HCT116 (cell line): ENCODE measurements around the gene KLHL20. TPM values are rescaled to one million over a fixed set of nuclear protein-coding genes. Genes with fewer than 3 reads are reported as not detected.
A peak's percentile ranks its signal among the peaks of the same experiment; 100 is the strongest.

Source experiments
- ATAC-seq: fragments of 200-7000 bp; cut with Tn5 transposase; 2 replicates; pipeline ENCODE4 v1.9.1; 2020; ENCODE audit warnings: mild to moderate bottlenecking, moderate library complexity
- BruUV-seq: library from RNA; stranded (reverse); fragments of 400-500 nt; replicated peaks from 2 replicates; lab custom pipeline; 2021; lab: Mats Ljungman, UMichigan
- CTCF ChIA-PET: fragments of 300-600 bp; sonication (Branson Sonifier 250); formaldehyde crosslinking; loops from one replicate; lab custom pipeline; 2021; ENCODE audit warnings: antibody characterized with exemption; lab: Charles Lee
- POLR2A ChIA-PET: fragments of 300-600, 350-600 bp; sonication (Branson Sonifier 250); formaldehyde crosslinking; loops from one replicate; lab custom pipeline; 2021; ENCODE audit warnings: antibody characterized with exemption; lab: Charles Lee
- RAD21 ChIA-PET, 2 experiments: fragments of 300-600 bp; sonication (Branson Sonifier 250); formaldehyde crosslinking; loops; one replicate each; lab custom pipeline; 2023; ENCODE audit warnings: low total read pairs in 2 of 2; ENCODE audit not compliant: uncharacterized antibody in 2 of 2, unreplicated experiment in 2 of 2, low non-redundant PET in 1 of 2; lab: Charles Lee
- DNase-seq: peaks from one replicate; pipeline ENCODE4 v3.0.0-alpha.2; 2010; ENCODE audit warnings: low read depth, low spot score
- H2AFZ ChIP-seq: fragments of 200-600 bp; shearing (Covaris generic), sonication (generic); 2 replicates; pipeline ENCODE4 v1.6.1; 2017; ENCODE audit warnings: low read depth, mixed run types, mixed read lengths, antibody characterized with exemption, low read length; ENCODE audit not compliant: poor library complexity, severe bottlenecking
- H3K27ac ChIP-seq: 2 replicates; pipeline ENCODE4 v1.5.1; 2012; ENCODE audit warnings: low read depth, low read length
- H3K27me3 ChIP-seq: fragments of 200-600 bp; sonication (generic); 2 replicates; pipeline ENCODE4 v1.6.1; 2016; ENCODE audit warnings: mixed run types, low read length, mixed read lengths; ENCODE audit not compliant: insufficient read depth
- H3K36me3 ChIP-seq, 2 experiments: fragments of 200-500 bp in 1 of 2; fragments of 200-600 bp in 1 of 2; sonication (Bioruptor generic) in 1 of 2; sonication (generic) in 1 of 2; 2 replicates each; pipeline versions ENCODE4 v1.5.1 to v1.6.1; 2014 to 2016; ENCODE audit warnings: low read length in 2 of 2, inconsistent platforms in 1 of 2, mixed read lengths in 1 of 2, mixed run types in 1 of 2; ENCODE audit not compliant: insufficient read depth in 2 of 2, control insufficient read depth in 1 of 2
- H3K4me1 ChIP-seq, 2 experiments: fragments of 200-600 bp in 1 of 2; sonication (generic) in 1 of 2; 2 replicates each; pipeline versions ENCODE4 v1.5.1 to v1.6.1; 2012 to 2017; ENCODE audit warnings: low read length in 2 of 2, inconsistent platforms in 1 of 2, mild to moderate bottlenecking in 1 of 2, mixed read lengths in 1 of 2, mixed run types in 1 of 2, moderate library complexity in 1 of 2; ENCODE audit not compliant: insufficient read depth in 2 of 2, control insufficient read depth in 1 of 2
- H3K4me2 ChIP-seq: fragments of 200-600 bp; sonication (generic); 2 replicates; pipeline ENCODE4 v1.6.1; 2017; ENCODE audit warnings: mixed run types, low read length, mixed read lengths
- H3K4me3 ChIP-seq, 2 experiments: fragments of 200-600 bp in 1 of 2; sonication (generic) in 1 of 2; replicated peaks in 1 of 2; 2 replicates each; pipeline ENCODE4 v1.5.1; 2011 to 2016; ENCODE audit warnings: low read length in 2 of 2, control low read depth in 1 of 2, low read depth in 1 of 2, mild to moderate bottlenecking in 1 of 2, mixed read lengths in 1 of 2, mixed run types in 1 of 2
- H3K79me2 ChIP-seq: fragments of 200-600 bp; sonication (generic); 2 replicates; pipeline ENCODE4 v1.6.1; 2017; ENCODE audit warnings: mild to moderate bottlenecking, mixed run types, low read length, moderate library complexity, mixed read lengths; ENCODE audit not compliant: insufficient read depth
- H3K9ac ChIP-seq: fragments of 200-600 bp; sonication (generic); 2 replicates; pipeline ENCODE4 v1.6.1; 2016; ENCODE audit warnings: low read length, mixed read lengths
- H3K9me2 ChIP-seq: fragments of 200-600 bp; sonication (generic), shearing (Covaris generic); 2 replicates; pipeline ENCODE4 v1.6.1; 2017; ENCODE audit warnings: mixed run types, mild to moderate bottlenecking, moderate library complexity; ENCODE audit not compliant: insufficient read depth
- H3K9me3 ChIP-seq, 2 experiments: fragments of 200-500 bp in 1 of 2; fragments of 200-600 bp in 1 of 2; sonication (Bioruptor generic) in 1 of 2; sonication (generic) in 1 of 2; 2 replicates each; pipeline ENCODE4 v1.6.1; 2014 to 2017; ENCODE audit warnings: low read length in 2 of 2, mixed read lengths in 2 of 2, inconsistent platforms in 1 of 2, low read depth in 1 of 2, mild to moderate bottlenecking in 1 of 2, mixed run types in 1 of 2, moderate library complexity in 1 of 2; ENCODE audit not compliant: control insufficient read depth in 1 of 2, insufficient read depth in 1 of 2
- H4K20me1 ChIP-seq: fragments of 200-600 bp; sonication (generic), shearing (Covaris generic); 2 replicates; pipeline ENCODE4 v1.6.1; 2017; ENCODE audit warnings: mixed run types, mild to moderate bottlenecking, moderate library complexity; ENCODE audit not compliant: insufficient read depth
- ATF3 ChIP-seq: IDR thresholded peaks from 2 replicates; pipeline ENCODE4 v1.6.1; 2012
- CBX3 ChIP-seq: IDR thresholded peaks from 2 replicates; pipeline ENCODE4 v1.6.1; 2012; ENCODE audit warnings: low read depth
- CEBPB ChIP-seq: IDR thresholded peaks from 2 replicates; pipeline ENCODE4 v1.6.1; 2012; ENCODE audit warnings: low read depth
- ELF1 ChIP-seq: IDR thresholded peaks from 2 replicates; pipeline ENCODE4 v1.6.1; 2012; ENCODE audit warnings: low read depth, borderline replicate concordance
- EZH2 ChIP-seq: fragments of 200-600 bp; sonication (generic); IDR thresholded peaks from 2 replicates; pipeline ENCODE4 v1.6.1; 2017; ENCODE audit warnings: antibody characterized with exemption, mixed run types
- EZH2phosphoT487 ChIP-seq: fragments of 200-600 bp; IDR thresholded peaks from 2 replicates; pipeline ENCODE4 v1.6.1; 2018; ENCODE audit warnings: antibody characterized with exemption, borderline replicate concordance
- FOSL1 ChIP-seq: IDR thresholded peaks from 2 replicates; pipeline ENCODE4 v1.6.1; 2012; ENCODE audit warnings: low read depth
- POLR2A ChIP-seq: IDR thresholded peaks from 2 replicates; pipeline ENCODE4 v1.7.0; 2011; ENCODE audit warnings: borderline replicate concordance; ENCODE audit not compliant: insufficient read depth, insufficient read length; ENCODE audit errors: extremely low read depth
- POLR2AphosphoS5 ChIP-seq: IDR thresholded peaks from 2 replicates; pipeline ENCODE4 v1.6.1; 2011; ENCODE audit warnings: mild to moderate bottlenecking, low read depth, low read length, moderate library complexity
- SIN3A ChIP-seq: IDR thresholded peaks from 2 replicates; pipeline ENCODE4 v1.6.1; 2012; ENCODE audit warnings: low read depth
- SP1 ChIP-seq: IDR thresholded peaks from 2 replicates; pipeline ENCODE4 v1.6.1; 2012; ENCODE audit warnings: low read depth
- SRF ChIP-seq: IDR thresholded peaks from 2 replicates; pipeline ENCODE4 v1.6.1; 2012; ENCODE audit warnings: low read depth
- TCF7L2 ChIP-seq: IDR thresholded peaks from 2 replicates; pipeline ENCODE4 v1.7.0; 2011; ENCODE audit warnings: borderline replicate concordance, inconsistent platforms; ENCODE audit not compliant: insufficient read depth, insufficient read length; ENCODE audit errors: extremely low read depth
- YY1 ChIP-seq: IDR thresholded peaks from 2 replicates; pipeline ENCODE4 v1.6.1; 2011; ENCODE audit warnings: low read length, low read depth, moderate library complexity, mild to moderate bottlenecking; ENCODE audit not compliant: insufficient replicate concordance; ENCODE audit errors: extremely low read depth
- ZNF274 ChIP-seq: fragments of 200-500 bp; sonication (Bioruptor generic); IDR thresholded peaks from 2 replicates; pipeline ENCODE4 v1.6.1; 2014; ENCODE audit warnings: mild to moderate bottlenecking, low read depth, low read length, inconsistent platforms
- intact Hi-C: fragments of 100-400 bp; cut with micrococcal nuclease; formaldehyde crosslinking; loops from 2 replicates; pipeline ENCODE4 v1.10.0; 2022
- total RNA-seq: library from RNA; stranded (reverse); gene quantifications from one replicate; pipeline ENCODE4 v1.2.1, GENCODE V29; 2021; ENCODE audit not compliant: unreplicated experiment
- TF ChIP-seq, protein P1 (sequence below): IDR thresholded peaks from 2 replicates; pipeline ENCODE4 v1.6.1; 2012; ENCODE audit warnings: low read depth
- TF ChIP-seq, protein P2 (sequence below): IDR thresholded peaks from 2 replicates; pipeline ENCODE4 v1.6.1; 2011; ENCODE audit warnings: mild to moderate bottlenecking, low read length, moderate library complexity; ENCODE audit not compliant: insufficient replicate concordance; ENCODE audit errors: extremely low read depth

The KLHL20 gene
- total RNA-seq, 1 experiment from 2014 or later, result 16.2 TPM

GRCh38 chr1:173714759-173715537 lies at the start of gene KLHL20 (continued):
- TF ChIP-seq, protein P1, sequence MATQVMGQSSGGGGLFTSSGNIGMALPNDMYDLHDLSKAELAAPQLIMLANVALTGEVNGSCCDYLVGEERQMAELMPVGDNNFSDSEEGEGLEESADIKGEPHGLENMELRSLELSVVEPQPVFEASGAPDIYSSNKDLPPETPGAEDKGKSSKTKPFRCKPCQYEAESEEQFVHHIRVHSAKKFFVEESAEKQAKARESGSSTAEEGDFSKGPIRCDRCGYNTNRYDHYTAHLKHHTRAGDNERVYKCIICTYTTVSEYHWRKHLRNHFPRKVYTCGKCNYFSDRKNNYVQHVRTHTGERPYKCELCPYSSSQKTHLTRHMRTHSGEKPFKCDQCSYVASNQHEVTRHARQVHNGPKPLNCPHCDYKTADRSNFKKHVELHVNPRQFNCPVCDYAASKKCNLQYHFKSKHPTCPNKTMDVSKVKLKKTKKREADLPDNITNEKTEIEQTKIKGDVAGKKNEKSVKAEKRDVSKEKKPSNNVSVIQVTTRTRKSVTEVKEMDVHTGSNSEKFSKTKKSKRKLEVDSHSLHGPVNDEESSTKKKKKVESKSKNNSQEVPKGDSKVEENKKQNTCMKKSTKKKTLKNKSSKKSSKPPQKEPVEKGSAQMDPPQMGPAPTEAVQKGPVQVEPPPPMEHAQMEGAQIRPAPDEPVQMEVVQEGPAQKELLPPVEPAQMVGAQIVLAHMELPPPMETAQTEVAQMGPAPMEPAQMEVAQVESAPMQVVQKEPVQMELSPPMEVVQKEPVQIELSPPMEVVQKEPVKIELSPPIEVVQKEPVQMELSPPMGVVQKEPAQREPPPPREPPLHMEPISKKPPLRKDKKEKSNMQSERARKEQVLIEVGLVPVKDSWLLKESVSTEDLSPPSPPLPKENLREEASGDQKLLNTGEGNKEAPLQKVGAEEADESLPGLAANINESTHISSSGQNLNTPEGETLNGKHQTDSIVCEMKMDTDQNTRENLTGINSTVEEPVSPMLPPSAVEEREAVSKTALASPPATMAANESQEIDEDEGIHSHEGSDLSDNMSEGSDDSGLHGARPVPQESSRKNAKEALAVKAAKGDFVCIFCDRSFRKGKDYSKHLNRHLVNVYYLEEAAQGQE, result no peak
- TF ChIP-seq ATF3, result no peak
- peak; percentile 97 for TF ChIP-seq CBX3
- peak; percentile 96 for TF ChIP-seq POLR2AphosphoS5
- peak; percentile 7; the same call in 1 of the 2 replicates for TF ChIP-seq FOSL1
- peak; percentile 68 for TF ChIP-seq SP1
- TF ChIP-seq ELF1, result peak; percentile 78
- peak; percentile 71 for TF ChIP-seq SIN3A

- H3K27me3 ChIP-seq, result no peaks in the 10 kb centered on the region
- no peaks in the 10 kb centered on the region for H3K79me2 ChIP-seq
- no peaks in the 10 kb centered on the region for H4K20me1 ChIP-seq
- no peak for TF ChIP-seq CEBPB
- TF ChIP-seq ZNF274, result no peak
- TF ChIP-seq, protein P2, sequence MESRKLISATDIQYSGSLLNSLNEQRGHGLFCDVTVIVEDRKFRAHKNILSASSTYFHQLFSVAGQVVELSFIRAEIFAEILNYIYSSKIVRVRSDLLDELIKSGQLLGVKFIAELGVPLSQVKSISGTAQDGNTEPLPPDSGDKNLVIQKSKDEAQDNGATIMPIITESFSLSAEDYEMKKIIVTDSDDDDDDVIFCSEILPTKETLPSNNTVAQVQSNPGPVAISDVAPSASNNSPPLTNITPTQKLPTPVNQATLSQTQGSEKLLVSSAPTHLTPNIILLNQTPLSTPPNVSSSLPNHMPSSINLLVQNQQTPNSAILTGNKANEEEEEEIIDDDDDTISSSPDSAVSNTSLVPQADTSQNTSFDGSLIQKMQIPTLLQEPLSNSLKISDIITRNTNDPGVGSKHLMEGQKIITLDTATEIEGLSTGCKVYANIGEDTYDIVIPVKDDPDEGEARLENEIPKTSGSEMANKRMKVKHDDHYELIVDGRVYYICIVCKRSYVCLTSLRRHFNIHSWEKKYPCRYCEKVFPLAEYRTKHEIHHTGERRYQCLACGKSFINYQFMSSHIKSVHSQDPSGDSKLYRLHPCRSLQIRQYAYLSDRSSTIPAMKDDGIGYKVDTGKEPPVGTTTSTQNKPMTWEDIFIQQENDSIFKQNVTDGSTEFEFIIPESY, result no peak
- TF ChIP-seq TCF7L2, result no peak
- no peak for TF ChIP-seq POLR2A
- no peak for TF ChIP-seq ELF1
- no peak for TF ChIP-seq EZH2phosphoT487
- no peak for TF ChIP-seq YY1
- TF ChIP-seq SP1, result no peak
- no peak for TF ChIP-seq FOSL1
- TF ChIP-seq SRF, result no peak
- TF ChIP-seq EZH2, result no peak
- no TSS peak for BruUV-seq
- DNase-seq (no peak), ATAC-seq (no peak)
- no peak overlapping the region for H3K9ac ChIP-seq
- H3K4me3 ChIP-seq, result no peak overlapping the region
- H3K9me3 ChIP-seq, result no peaks in the 10 kb centered on the region
- ChIA-PET POLR2A (no interaction called here), CTCF (no interaction called here), RAD21 (no interaction called here)
- intact Hi-C loops, result no loop called here
- H3K27ac ChIP-seq, result no peak overlapping the region
- no peak overlapping the region for H3K4me2 ChIP-seq
- H3K36me3 ChIP-seq, result no peaks in the 10 kb centered on the region
- no peak overlapping the region for H2AFZ ChIP-seq
- H3K9me2 ChIP-seq, result no peaks in the 10 kb centered on the region
- H3K4me1 ChIP-seq, result peaks cover 0 to 4% of the 10 kb centered on the region in 2 experiments; a peak in 1 of 4 replicates
These were observed 48.1 kb upstream of the KLHL20 start for GRCh38 chr1:173666646-173667045.
